ENCODE data around the gene MAMLD1. TPM values are rescaled to one million over a fixed set of nuclear protein-coding genes. Genes with fewer than 3 reads are reported as not detected.

MAMLD1 gene
- total RNA-seq, 3 donors from 2014 or later (not counting 1 experiment from before 2014, with no cell fraction given): 0.23 to 1.1 (median 0.45) TPM

DNA sequence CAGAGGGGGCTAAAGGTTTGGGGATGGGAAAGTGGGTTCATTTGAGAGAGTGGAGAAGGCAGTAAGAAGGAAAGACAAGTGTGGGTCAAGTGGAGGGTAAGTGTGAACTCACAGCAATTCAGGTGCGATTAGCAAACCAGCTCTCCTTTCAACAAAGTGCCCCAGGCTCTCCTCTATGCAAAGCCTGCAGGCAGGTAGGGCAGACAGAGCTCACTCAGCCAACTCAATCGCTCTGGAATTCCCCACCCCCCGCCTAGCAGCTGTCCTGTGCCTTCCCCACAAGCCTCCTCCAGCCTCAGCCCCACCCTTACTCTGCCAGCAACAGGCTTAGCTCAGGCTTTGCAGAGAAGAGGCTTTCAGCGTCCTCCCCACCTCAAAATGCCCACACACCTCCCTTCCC is 14.8 kb upstream of the MAMLD1 start:
- ATAC-seq (no peak), DNase-seq (no peak)
- TF ChIP-seq, protein P1, sequence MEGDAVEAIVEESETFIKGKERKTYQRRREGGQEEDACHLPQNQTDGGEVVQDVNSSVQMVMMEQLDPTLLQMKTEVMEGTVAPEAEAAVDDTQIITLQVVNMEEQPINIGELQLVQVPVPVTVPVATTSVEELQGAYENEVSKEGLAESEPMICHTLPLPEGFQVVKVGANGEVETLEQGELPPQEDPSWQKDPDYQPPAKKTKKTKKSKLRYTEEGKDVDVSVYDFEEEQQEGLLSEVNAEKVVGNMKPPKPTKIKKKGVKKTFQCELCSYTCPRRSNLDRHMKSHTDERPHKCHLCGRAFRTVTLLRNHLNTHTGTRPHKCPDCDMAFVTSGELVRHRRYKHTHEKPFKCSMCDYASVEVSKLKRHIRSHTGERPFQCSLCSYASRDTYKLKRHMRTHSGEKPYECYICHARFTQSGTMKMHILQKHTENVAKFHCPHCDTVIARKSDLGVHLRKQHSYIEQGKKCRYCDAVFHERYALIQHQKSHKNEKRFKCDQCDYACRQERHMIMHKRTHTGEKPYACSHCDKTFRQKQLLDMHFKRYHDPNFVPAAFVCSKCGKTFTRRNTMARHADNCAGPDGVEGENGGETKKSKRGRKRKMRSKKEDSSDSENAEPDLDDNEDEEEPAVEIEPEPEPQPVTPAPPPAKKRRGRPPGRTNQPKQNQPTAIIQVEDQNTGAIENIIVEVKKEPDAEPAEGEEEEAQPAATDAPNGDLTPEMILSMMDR (IDR thresholded peaks at IDR 0.05): no peak
- Histone ChIP-seq H3K36me3 (ENCODE audit: control insufficient read depth, insufficient read depth, low read length) (no peaks in the 10 kb centered on the region), H3K4me3 (ENCODE audit: low read length) (no peak overlapping the region), H3K27me3 (ENCODE audit: control insufficient read depth, insufficient read depth, low read length) (no peaks in the 10 kb centered on the region), H3K9me3 (ENCODE audit: control insufficient read depth, insufficient read depth, low read length) (no peaks in the 10 kb centered on the region), H3K27ac (ENCODE audit: low read length) (no peak overlapping the region), H3K4me1 (ENCODE audit: control insufficient read depth, insufficient read depth, low read length) (no peaks in the 10 kb centered on the region)
- no peak overlapping the region for H3K27ac Mint-ChIP-seq
- intact Hi-C loops (cut with micrococcal nuclease): no loop called here
- H3K4me3 Mint-ChIP-seq: no peak overlapping the region
- H3K36me3 Mint-ChIP-seq: no peaks in the 10 kb centered on the region
- no peaks in the 10 kb centered on the region for H3K9me3 Mint-ChIP-seq
- H3K27me3 Mint-ChIP-seq (ENCODE audit: low read depth in 2 of 2): peaks cover 10 to 36% of the 10 kb centered on the region in 2 donors
- no peaks in the 10 kb centered on the region for H3K4me1 Mint-ChIP-seq
- 50% methylated on average over 3 of the region's 4 CpGs for WGBS (ENCODE audit: insufficient coverage)

DNA sequence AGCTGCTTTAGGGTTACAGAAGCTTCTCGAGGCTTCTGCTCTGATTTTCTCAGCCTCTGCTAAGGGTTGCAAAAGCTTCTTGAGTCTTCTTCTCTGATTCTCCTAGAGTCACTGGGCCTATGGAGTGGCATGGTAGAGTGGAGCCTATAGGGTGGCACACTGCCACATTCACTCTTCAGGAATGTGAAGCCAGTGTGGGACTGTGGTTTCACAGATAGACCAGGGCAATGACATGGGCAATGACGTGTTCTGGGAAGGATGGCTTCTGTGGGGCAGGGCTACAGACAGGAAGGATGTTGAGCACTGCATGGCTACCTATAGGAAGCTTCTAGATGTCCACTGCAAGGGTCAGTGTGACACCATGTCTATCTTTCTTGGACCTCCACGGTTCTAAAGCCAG is 11.0 kb upstream of the MAMLD1 start:
- H3K27ac Mint-ChIP-seq: no peak overlapping the region
- 65% methylated on average over 3 of the region's 3 CpGs for WGBS (ENCODE audit: insufficient coverage)

DNA sequence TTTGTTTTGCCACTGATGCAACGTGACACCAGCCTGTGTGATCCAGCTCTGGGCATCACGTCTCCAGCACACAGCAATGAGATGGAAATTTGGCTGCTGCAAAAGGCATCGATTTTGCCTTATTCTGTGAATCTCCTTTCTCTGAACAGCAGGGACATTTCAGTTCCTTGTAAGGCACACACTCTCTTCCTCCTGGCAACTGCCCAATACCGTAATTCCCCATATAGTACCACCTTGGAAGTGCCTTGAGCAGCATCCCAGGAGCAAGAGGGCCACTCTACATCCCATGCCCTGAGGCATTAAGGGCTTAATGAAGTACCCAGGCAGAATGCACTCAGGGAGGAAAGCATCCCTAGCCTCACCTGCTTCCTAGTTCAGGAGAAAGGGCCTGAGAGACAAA is 10.5 kb upstream of the MAMLD1 start:
- no peak overlapping the region for H3K4me3 ChIP-seq (ENCODE audit: low read length)
- H3K27ac ChIP-seq (ENCODE audit: low read length): no peak overlapping the region
- Mint-ChIP-seq H3K27ac (no peak overlapping the region), H3K36me3 (no peaks in the 10 kb centered on the region), H3K4me1 (no peaks in the 10 kb centered on the region), H3K27me3 (ENCODE audit: low read depth in 2 of 2) (peaks cover 8 to 32% of the 10 kb centered on the region in 2 donors), H3K9me3 (no peaks in the 10 kb centered on the region), H3K4me3 (no peak overlapping the region)
- intact Hi-C loops (cut with micrococcal nuclease): no loop called here
- DNase-seq (no peak), ATAC-seq (no peak)
- TF ChIP-seq, protein P1 (IDR thresholded peaks at IDR 0.05): no peak
- H3K4me1 ChIP-seq (ENCODE audit: control insufficient read depth, insufficient read depth, low read length): no peaks in the 10 kb centered on the region
- no peaks in the 10 kb centered on the region for H3K27me3 ChIP-seq (ENCODE audit: control insufficient read depth, insufficient read depth, low read length)
- WGBS (ENCODE audit: insufficient coverage): 59% methylated on average over 3 of the region's 4 CpGs
- H3K36me3 ChIP-seq (ENCODE audit: control insufficient read depth, insufficient read depth, low read length): no peaks in the 10 kb centered on the region
- H3K9me3 ChIP-seq (ENCODE audit: control insufficient read depth, insufficient read depth, low read length): no peaks in the 10 kb centered on the region

More for the DNA sequence above, 11.0 kb upstream of the MAMLD1 start:
- Histone ChIP-seq H3K4me1 (ENCODE audit: control insufficient read depth, insufficient read depth, low read length) (no peaks in the 10 kb centered on the region), H3K9me3 (ENCODE audit: control insufficient read depth, insufficient read depth, low read length) (no peaks in the 10 kb centered on the region), H3K36me3 (ENCODE audit: control insufficient read depth, insufficient read depth, low read length) (no peaks in the 10 kb centered on the region), H3K27me3 (ENCODE audit: control insufficient read depth, insufficient read depth, low read length) (no peaks in the 10 kb centered on the region), H3K4me3 (ENCODE audit: low read length) (no peak overlapping the region), H3K27ac (ENCODE audit: low read length) (no peak overlapping the region)
- intact Hi-C loops (cut with micrococcal nuclease): no loop called here
- ATAC-seq: no peak
- no peaks in the 10 kb centered on the region for H3K36me3 Mint-ChIP-seq
- H3K4me1 Mint-ChIP-seq: no peaks in the 10 kb centered on the region
- no peaks in the 10 kb centered on the region for H3K9me3 Mint-ChIP-seq
- peaks cover 8 to 36% of the 10 kb centered on the region in 2 donors for H3K27me3 Mint-ChIP-seq (ENCODE audit: low read depth in 2 of 2)
- no peak overlapping the region for H3K4me3 Mint-ChIP-seq
- TF ChIP-seq, protein P1 (IDR thresholded peaks at IDR 0.05): no peak
- DNase-seq: no peak

DNA sequence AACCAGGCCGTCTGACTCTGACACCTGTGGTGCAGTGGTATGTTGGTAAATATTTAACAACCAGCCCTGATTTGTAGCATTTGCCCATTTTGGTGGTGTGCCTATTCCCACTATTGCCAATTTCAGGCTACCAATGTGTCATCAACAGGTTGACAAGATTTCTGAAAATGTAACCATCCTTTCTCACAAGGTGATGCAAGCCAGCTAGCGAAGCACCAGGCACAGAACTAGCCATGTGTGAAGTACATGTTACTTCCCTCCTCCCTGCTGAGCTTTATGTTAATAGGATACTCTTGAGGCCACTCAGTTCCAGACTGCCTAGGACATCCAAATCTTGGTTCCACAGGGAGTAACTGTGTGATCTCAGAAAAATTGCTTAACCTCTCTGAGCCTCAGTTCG is 7.2 kb upstream of the MAMLD1 start:
- Histone ChIP-seq H3K4me1 (ENCODE audit: control insufficient read depth, insufficient read depth, low read length) (peaks cover under 1% of the 10 kb centered on the region), H3K27me3 (ENCODE audit: control insufficient read depth, insufficient read depth, low read length) (peaks cover 4% of the 10 kb centered on the region), H3K4me3 (ENCODE audit: low read length) (no peak overlapping the region), H3K9me3 (ENCODE audit: control insufficient read depth, insufficient read depth, low read length) (no peaks in the 10 kb centered on the region), H3K36me3 (ENCODE audit: control insufficient read depth, insufficient read depth, low read length) (no peaks in the 10 kb centered on the region), H3K27ac (ENCODE audit: low read length) (no peak overlapping the region)
- TF ChIP-seq, protein P1 (IDR thresholded peaks at IDR 0.05): no peak
- H3K27ac Mint-ChIP-seq: no peak overlapping the region
- peaks cover 14 to 26% of the 10 kb centered on the region in 2 donors for H3K27me3 Mint-ChIP-seq (ENCODE audit: low read depth in 2 of 2)
- H3K9me3 Mint-ChIP-seq: no peaks in the 10 kb centered on the region
- DNase-seq: no peak
- intact Hi-C loops (cut with micrococcal nuclease): no loop called here
- ATAC-seq: no peak
- 83% methylated on average over 2 of the region's 3 CpGs for WGBS (ENCODE audit: insufficient coverage)
- no peak overlapping the region for H3K4me3 Mint-ChIP-seq
- peaks cover 0 to 11% of the 10 kb centered on the region in 2 donors for H3K4me1 Mint-ChIP-seq
- no peaks in the 10 kb centered on the region for H3K36me3 Mint-ChIP-seq

All from natural killer cell (primary cell).